Stimulated activated CD8-positive, alpha-beta memory T cell treated with anti-CD3 and anti-CD28 coated beads, Interleukin-4, amount 100 ng/mL, for 48 hours (primary cell): Measurements from ENCODE around the gene LRMDA.

Source experiments
- DNase-seq: peaks from one replicate; pipeline ENCODE4 v3.0.0-alpha.2; 2020

LRMDA gene

DNA sequence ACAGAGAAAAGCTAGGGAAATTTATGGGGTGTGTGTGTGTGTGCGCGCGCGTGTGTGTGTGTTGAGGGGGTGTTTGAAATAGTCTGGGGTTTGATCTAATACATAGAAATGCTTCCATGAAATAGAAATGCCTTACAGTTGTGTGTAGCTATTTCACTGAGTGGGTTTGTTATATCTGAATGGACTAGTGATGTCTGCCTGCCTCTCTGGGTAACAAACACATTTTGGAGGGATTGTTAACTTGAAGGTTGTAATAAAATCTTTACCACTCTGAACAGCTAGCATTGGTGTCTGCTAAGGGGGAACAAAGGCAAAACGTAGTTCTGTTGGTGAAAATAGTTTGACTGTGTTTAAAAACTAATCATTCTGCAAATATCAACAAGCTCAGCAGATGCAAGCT, 509.3 kb downstream of the LRMDA start:
- DNase-seq: no peak

GRCh38 chr10:75941223-75941801, 509.9 kb downstream of the LRMDA start:
- DNase-seq: no peak

DNA sequence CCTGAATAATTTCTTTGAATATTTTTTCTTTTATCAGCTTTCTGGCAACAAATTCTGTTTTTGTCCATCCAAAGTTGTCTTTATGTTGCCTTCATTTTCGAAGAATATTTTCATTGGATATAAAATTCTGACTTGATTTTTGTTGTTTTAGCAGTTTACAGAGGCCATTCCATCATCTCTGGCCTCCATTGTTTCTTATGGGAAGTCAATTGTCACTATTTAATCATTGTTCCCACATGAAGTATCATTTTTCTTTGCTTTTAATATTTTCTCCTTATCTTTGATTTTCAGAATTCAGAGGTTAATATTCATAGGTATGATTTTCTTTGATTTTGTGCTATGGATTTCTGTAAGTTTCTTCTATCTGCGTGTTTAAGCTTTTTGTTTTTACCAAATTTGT, 512.6 kb downstream of the LRMDA start:
- no peak for DNase-seq

- DNase-seq: no peak
Observed at GRCh38 chr10:75948583-75948982, 517.2 kb downstream of the LRMDA start.

DNA sequence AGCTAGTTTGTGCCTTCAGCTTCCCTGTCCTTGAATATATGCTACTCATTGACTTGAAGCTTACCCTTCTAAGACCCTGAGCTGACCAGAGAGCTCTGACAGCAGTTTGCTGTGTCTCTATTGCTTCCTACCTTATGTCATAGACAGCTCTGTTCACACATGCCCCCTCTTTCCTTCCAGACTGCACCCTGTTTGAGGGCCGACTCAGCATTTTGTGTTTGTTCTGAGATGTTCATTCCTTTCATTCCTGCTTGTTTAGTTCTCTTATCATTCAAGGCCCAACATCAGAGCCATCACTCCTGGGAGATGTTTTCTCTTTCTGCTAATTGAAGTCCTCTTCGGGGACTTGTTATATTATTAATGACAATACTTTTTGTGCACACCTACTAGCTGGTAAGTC, 518.9 kb downstream of the LRMDA start:
- no peak for DNase-seq

GRCh38 chr10:75950997-75951589, 519.7 kb downstream of the LRMDA start:
- DNase-seq: no peak

DNA sequence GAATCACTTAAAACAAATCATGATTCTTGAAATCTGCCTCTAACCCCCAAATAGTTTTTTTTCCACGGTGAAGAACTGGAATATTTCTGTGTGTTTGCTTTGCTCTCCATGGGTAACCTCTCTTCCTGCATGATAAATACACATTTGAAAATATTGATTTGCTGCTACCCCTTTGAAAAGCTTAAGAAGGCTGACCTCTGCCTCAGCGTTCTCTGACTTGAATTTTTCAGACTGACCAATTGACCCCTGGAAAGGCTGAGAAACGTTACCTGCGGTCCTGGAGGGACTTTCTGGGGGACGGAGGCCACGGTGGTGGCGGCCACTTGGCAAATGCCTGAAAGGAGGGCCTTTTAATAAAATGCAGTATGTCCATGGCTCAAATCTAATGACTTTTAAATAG, 520.2 kb downstream of the LRMDA start:
- no peak for DNase-seq

GRCh38 chr10:75952093-75952492, 520.7 kb downstream of the LRMDA start:
- DNase-seq: no peak

DNA sequence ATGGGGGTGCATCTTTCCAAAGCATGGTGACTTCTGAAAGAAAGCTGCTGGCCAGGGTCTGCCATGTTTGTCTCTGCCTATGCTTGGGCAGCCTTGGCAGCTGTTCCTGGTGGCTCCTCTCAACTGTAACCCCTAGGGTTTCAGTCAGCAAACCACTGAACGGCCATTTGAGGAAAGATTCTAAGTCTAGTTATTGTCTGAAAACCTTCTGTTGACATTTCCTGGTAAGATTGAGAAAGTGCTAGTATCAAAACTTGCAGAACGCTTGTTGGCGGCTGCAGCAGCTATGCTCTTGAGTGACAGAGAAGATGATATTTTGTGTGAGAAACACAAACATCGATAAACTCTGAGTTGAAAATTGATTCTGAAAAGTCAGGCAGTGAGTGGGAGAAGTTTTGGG, 523.1 kb downstream of the LRMDA start:
- DNase-seq: no peak

GRCh38 chr10:75955973-75956502, 524.6 kb downstream of the LRMDA start:
- no peak for DNase-seq

DNA sequence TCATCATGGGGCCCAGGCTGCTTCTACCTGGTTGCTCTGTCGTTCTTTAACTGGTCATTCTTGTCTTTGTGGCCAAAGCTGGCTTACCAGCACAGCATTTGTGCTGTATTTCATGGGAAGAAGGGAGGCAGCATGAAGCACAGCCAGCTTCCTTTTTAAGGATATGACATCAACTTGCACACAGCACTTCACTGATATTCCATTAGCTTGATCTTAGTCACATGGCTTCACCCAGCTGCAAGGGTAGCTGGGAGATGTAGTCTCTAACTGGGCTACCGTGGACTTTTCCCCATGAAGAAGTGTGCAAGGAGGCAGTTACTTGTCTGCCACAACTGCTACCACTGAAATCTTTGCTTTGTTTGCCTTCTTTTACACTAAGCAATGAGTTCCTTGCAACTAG, 525.2 kb downstream of the LRMDA start:
- no peak for DNase-seq

DNA sequence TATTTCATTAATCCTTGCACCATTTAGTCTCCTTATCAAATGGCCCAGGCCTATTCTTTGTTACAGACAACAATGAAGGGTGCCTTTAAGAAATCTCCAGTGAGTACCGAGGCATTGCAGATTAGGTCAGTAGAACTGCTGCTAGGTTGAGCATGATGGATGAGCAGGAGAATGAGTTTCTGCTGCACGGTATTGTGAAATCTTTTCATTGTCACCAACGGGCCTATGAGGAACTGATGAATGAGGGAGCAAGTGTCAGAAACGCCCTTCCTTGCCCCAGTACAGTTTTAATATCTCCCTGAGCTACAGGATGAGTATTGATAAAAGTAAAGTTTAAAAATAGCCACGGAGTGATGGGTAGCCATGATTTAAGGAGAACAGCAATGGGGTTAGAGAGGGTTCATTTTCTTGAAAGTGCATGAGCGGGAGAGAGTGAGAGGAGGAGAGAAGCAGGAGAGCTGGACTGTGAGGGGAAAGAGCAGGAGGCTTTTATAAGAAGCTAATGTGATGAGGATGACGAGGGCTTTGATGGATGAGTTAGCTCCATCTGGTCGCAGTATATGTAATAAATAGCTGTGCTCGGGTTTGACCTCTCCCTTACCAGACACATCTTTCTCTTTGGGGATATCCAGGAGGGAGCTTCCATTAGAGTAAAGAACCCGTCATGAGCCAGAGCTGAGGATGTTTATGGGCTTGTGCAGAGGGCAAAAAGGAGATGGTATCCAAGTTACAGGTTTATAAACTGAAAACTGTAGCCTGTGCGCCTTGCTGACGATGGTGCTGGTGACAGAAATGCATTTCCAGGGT, 526.1 kb downstream of the LRMDA start:
- no peak for DNase-seq

DNA sequence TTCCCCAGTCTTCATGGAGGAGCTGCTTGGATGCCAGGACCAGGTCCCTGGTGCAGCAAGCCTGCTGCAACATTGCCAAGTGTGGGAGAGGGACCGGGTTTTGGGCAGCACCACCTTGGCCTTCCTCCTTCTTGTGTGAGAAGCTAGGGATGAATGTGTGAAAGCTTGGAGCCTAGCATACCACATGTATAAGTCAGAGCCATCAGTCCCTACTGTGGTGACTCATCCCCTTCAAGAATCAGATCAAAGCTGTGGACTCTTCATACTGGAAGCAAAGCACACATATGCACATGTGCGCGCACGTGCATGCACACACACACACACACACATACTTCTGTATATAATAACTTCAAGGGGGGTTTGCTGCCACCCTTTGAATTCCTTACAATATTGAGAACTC, 527.8 kb downstream of the LRMDA start:
- DNase-seq: no peak

- no peak for DNase-seq
Observed at GRCh38 chr10:75959912-75960311, 528.5 kb downstream of the LRMDA start.

DNA sequence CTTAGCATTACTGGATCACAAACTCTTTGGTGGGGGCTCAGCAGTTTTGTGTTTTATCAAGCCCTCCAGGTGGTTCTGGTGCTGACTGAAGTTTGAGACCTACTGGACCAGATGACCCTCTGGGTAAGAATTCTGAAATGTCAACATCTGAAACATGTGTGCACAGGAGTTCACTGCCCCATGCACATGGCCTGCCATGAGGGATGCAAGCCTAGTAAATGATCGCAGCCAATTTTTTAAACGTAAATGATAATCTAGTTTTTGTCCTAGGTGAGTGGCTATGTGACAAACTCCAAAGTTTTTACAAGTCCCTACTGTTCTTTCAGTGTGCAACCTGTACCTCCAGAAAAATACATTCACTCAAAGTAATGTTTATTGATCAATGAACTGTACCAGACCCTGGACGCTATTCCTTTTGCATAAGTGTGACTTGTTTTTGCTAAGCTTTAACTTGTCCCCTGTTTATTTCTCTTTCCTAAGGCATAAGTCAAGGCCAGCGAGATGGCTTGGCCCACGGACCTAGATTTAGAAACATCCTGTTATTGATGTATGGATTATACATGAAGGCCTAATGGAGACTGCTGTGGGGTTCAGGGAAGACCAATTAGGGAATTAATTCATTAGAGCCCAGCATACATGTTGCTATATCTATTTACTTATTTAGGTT, 531.1 kb downstream of the LRMDA start:
- DNase-seq: no peak

- no peak for DNase-seq
Observed at GRCh38 chr10:75967491-75967890, 536.1 kb downstream of the LRMDA start.

DNA sequence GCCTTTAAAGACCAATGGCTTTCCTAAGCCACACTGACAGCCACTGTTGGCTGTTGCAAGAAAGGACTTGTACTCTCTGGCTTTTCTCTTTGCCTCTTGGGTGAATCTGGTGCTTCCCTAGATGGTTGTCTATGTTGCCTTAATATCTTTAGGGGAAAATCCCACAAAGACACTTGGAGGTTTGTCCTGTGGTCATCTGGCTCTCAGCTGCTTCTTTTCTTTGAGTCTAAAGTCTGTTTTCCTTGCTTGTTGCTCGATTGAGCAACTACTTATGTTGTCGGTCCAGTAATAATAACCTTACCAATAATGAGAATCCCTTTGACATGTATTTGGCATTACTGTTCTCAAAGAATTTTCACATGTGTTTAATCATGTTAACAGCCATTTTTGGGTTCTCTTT, 537.6 kb downstream of the LRMDA start:
- no peak for DNase-seq

DNA sequence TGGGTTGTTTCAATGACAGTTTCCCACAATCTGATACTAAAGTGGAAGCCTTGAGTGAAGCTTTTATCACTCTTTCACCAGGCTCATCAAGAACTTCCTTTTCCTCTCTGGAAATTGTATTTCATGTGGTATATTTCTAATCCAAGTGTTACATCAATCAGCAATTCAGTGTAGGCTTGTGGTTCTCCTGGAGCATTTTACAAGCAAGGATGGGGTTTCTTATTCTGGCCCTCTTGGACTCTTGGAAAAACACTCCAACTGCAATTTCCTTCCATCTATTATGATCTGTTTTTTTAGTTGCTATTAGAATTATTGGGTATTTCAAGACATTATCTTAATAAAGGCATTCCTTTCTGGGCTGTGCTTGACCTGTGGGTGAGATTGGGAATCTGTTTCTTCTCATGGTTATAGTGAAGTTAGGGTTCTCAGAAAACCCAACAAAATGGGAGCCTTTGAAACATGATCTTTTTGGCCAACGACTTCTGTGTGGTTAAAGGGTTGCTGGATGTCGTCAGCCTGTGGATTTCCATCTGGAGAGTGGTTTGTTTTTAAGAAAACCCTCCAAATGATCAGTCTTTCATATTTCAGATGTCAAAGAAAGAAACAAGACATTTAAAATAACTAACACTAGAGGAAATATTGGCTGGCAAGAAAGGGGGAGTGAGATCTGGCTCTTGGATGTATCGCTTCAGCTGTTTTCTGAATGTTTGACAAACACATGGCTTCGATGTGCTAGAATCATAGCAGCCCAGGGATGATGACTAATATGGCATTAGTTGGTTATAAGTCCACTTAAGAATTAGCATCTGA, 540.2 kb downstream of the LRMDA start:
- DNase-seq: no peak

GRCh38 chr10:75972491-75973276, 541.3 kb downstream of the LRMDA start:
- DNase-seq: no peak

- DNase-seq: no peak
Observed at GRCh38 chr10:75974080-75974479, 542.7 kb downstream of the LRMDA start.

GRCh38 chr10:75976681-75977080, 545.3 kb downstream of the LRMDA start:
- no peak for DNase-seq

DNA sequence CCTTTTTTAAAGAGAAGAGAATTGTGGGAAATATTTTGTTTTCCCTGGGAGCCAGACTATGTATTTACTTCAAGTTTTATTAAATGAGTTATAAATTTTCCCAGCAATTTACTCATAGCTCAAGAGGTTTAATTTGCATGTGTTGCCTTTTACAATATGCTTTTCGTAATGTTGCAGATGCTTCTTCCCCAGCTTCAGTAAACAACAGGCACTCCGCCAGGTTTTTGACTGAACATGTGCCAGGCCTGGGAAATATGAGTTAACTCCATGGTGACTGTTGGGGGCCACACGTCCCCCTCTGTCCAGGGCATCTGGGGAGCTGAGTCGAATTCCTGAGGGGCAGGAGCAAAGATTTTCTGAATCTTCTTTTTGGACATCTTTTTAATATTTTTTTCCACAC, 545.7 kb downstream of the LRMDA start:
- DNase-seq: no peak
